GM19351 (cell line): ENCODE results near the gene ITGA3.

Experiments used
- ATAC-seq: cut with Tn5 transposase; IDR thresholded peaks from one replicate; pipeline ENCODE4 v1.9.1; 2021; ENCODE audit warnings: mild to moderate bottlenecking, moderate library complexity; ENCODE audit not compliant: unreplicated experiment

ITGA3 gene

DNA sequence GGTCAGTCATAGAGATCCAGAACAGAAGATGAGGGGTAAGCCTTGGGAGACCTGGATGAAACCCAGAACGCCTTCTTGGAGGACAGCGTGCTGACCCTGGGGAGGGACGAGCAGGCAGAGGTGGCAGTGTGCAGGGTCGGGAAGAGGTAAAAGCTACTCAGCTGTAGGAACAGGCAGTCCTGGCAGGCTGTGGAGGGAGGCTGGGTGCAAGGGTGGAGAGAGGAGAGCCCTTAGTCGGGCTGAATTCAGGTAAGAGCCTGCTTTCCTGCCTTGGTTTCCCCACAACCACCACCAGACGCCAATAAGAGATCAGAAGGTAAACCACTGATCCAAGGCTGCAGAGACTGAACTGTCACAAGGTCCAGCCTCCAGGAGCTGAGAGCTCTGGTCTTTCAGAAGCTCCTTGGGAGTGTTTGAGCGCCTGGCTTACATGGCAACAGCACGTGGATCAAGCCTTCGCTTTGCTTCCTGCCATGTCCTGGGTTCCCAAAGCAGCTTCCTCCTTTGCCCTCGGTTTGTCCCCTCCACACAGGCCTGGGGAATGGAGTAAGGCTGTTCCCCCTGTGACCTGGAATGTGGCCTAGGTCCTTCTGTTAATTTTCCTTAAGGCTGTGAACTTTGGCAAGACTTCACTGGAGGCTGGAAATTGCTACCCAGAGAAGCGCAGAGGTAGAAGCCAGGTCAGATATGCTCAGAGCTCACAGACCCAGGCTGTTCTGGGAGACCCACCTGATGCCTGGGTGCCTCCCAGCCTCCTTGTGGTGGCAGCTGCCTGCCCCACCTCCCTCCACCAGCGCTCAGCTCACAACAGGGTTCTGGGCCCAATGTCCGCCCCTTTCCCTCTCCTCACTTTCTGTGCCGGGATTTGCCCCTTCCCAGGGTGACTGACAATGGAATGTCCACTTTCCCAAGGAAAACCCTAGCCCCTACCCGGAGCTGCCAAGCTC is 35.3 kb downstream of the ITGA3 start:
- ATAC-seq, result no peak

DNA sequence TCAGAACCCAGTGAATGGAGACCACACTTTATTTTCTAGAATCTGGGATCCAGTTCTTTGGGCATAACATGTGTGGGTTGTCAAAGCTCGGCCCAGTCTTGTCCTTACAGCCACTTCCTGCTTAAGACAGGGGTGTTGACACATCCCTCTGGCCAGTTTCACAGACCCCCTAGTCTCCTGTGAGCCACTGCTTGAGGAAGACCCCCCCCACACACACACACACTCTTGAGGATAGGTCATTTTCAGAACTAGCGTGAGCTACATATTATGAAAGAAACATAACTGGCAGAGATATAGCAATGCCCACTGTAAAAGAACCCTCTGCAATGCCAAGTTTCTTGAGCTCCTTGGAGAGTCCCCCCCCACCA is 36.0 kb downstream of the ITGA3 start:
- ATAC-seq, result no peak

DNA sequence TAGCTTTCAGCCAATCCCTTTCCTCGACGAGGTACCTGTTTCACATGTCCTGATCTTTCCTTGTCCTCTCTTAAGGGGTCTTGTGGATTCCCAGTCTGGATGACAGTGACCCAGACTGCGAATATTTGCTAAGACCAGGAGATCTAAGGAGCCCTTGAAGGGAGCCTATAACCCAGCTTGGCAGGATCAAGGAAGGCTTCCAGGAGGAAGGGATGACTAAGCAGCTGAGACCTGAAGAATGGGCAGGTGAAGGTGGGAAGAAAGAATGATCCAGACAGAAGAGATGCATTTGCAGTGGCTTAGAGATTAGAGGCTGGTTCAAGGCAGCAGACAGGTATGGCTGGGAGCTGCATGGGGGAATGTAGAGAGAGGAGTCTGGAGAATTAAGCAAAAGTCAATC is 37.3 kb downstream of the ITGA3 start:
- ATAC-seq, result no peak

DNA sequence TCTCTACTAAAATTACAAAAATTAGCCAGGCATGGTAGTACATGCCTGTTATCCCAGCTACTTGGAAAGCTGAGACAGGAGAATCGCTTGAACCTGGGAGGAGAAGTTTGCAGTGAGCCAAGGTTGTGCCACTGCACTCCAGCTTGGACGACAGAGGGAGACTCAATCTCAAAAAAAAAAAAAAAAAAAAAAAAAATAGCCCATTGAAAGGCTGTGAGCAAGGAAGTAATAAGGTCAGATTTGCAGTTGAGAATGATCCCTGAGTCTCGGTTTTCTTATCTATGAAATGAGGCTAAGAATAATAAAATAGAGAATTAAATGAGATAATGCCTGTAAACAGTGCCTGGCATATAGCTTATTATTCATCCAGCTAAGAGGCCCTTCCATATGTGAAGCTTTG is 37.9 kb downstream of the ITGA3 start:
- ATAC-seq, result no peak

DNA sequence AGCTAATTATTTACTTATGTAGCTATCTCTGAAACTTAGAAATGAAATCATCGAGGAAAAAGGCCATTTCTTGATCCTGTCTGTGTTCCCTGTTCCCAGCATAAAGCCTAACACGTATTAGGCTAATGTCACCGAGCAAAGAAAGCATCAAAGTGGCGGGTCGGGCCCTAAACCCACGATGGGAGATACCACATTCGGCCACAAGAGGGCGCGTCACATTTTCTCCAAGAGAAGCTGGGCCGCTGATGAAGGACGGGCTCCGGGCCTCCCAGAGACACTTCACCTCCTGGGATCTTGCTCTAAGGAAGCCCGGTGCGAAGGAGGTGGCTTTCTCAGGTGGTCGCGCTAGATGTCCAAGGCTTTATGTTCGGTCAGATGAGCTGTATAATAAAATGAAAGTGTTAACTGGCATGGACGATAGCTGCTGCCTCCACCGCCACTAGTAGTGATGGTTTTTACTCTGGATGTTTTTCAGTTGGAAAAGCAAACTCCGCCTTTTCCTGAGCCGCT is 38.4 kb downstream of the ITGA3 start:
- no peak for ATAC-seq

DNA sequence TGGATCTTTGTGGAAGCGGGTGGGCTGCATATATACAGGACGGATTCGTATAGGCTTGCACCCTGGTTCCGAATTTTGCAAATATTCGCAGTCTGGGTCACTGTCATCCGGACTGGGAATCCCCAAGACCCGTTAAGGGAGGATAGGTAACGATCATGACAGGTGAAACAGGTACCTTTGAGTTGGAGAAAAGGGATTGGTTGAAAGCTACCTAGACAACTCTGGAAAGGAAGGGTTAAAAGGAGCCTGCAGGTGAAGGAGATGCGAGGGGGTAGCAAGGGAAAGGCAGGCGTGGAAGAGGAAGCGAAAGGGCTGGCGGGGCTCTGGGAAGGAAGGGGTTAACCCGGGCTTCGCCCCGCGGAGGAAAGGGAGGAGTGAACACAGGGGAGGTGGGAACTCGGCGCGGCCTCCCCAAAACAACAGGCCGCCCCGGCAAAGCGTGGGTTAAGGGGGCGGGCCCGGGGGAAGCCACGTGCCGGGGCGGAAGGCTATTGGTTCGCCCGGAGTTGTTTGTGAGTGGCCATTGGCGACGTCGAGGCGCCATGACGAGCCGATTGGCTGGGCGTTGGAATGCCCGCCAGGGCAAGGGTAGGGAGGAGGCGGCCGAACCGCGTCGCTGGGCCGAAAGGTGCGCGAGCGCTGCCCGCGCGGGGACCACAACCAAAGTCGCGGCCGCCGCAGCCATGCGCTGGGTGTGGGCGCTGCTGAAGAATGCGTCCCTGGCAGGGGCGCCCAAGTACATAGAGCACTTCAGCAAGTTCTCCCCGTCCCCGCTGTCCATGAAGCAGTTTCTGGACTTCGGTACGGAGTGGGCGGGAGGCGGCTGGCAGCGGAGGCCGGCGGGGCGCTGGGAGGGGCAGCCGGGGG is 39.1 kb downstream of the ITGA3 start, which contains the start of gene PDK2:
Gene PDK2, plus strand, starts transcription at position 599 of the 867 bp plus-strand sequence. Its CDS starts 85 bp downstream, at position 684.
- peak; percentile 89 for ATAC-seq

DNA sequence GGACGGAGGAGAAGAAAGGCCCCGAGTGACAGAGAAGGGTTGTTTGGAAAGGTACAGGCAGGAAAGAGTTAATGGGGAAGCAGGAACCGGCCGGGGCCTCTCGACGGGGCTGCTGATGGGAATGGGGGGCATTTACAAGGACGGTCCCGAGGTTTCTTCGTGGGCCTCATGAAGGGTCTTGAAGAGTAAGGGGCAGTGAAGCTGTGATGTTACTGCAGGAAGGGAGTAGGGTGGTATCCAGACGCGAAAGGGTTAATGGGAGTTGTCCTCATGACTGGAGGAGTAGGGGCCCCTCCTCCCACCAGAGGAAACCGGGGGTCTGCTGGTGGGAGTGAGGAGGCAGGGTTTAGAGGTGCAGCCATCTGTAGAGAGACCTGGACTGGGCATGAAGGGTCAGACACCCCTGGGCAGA is 39.7 kb downstream of the ITGA3 start:
- no peak for ATAC-seq

DNA sequence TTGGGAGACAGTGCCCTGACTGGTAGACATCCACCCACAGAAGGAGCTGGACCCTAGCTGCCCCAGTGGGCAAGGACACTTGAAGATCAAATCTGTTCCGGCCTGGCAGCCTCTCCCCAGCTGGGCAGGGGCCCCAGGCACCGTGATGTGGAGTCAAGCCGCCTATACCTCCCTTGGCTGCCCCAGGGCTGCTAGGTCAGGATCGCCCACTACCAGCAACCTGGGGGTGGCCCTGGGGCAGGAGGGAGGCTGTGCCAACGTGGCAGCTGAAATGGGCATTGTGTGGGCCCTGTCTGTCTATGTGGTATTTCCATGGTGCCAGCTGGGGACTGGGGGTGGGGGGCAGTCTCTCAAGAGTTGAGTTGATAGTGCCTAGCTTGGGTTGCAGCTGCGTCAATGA is 40.2 kb downstream of the ITGA3 start:
- no peak for ATAC-seq

DNA sequence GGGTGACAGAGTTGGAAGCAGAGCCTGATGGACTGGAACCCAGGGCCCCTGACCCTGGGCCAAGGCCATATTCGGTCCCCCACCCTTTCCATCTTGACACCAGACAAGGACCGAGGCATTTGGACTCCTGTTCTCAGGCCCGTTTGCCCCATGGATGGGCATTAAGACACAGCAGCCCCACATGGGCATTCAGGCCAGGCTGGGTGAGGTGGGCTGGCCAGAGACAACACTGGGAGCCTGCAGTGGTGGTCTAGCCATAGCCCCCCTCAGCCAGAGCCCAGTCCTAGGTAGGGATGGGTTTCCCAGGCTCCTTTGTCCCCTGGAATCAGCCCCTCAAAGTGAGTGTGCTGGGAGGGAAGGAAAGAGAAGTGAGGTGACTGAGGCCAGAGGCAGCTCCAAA is 40.8 kb downstream of the ITGA3 start:
- ATAC-seq, result no peak

DNA sequence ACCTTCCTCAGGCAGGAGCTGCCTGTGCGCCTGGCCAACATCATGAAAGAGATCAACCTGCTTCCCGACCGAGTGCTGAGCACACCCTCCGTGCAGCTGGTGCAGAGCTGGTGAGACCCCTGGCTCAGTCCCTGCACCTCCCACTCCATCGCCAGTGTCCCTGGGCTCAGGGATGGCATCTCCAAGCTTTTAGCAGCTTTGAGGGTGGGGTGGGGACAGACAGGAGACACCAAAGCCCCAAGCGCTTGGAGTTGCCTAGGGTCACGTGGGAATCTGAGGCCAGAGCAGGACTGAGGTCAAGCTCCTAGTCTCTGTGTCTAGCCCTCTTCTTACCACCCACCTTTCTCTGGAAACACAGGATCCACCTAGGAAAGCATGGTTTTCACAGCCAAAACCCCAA is 41.5 kb downstream of the ITGA3 start:
- ATAC-seq, result no peak

DNA sequence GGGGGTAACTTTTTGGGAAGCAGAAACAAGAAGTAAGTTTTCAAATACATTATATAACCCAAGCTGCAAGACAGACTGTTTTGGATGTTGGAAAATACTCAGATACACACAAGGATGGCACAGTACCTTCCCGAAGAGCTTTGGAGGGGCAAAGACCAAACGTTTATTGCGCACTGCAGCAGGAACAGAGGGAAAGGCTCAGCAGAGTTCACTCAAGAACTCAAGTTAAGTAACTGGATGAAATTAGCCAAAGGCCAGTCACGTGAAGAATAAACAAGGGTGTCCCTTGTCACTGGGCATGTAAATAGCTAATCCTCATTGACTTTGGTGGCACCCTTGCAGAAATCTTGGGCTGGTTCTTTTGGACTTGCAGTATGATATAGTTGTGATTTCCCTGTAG is 42.0 kb downstream of the ITGA3 start:
- no peak for ATAC-seq

DNA sequence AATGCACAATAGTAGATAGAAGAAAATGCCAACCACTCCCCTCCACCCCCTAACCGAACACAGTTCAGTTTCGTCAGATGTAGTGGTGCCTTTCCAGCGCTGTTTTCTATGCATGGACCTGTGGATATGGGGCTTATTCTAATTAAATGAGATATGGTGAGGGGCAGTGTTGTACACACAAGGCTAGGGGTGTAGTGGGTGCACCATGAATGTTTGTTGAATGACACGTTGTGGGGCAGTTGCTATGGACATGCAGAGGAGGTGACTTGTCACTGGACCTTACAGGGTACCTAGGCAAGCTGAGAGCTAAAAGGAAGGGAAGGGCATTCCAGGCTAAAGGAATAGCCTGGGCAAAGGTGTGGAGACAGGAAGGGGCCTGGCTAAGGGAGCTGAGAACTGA is 42.7 kb downstream of the ITGA3 start:
- no peak for ATAC-seq

DNA sequence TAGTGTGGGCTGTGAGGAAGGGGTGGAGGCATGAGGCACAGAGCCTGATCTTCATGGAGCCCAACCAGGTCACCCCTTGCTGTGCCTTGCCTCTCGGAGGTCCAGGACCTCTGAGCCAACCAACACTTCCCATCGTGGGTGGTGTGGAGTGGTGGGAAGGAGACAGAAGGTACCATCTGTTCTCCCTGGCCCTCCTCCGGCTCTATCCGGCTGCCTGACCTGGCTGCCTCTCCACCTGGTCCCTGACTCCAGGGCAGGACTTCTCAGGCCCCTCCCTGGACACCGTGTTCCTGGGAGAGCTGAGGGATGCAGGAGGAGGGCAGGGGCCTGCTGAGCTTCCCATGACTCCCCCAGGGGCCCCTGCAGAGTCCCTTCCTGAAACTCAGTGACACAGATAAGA is 43.1 kb downstream of the ITGA3 start:
- ATAC-seq, result no peak

DNA sequence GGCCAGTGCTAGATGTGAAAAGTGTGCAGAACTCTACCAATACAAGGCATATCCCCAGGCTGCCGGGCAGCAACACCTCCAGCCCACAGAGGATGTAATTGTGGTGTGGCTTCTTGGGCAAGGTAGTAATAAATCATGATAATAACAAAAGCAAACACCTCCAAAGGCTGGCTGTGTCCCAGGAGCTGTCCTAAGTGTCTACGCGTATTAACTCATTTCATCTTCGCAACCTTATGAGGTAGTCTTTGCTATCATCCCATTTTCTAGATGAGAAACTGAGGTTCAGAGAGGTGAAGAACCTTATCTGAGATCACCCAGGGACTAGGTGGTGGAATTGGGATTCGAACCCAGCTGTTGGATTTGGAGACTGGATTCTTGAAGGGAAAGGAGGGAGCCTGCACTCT is 44.6 kb downstream of the ITGA3 start:
- no peak for ATAC-seq

DNA sequence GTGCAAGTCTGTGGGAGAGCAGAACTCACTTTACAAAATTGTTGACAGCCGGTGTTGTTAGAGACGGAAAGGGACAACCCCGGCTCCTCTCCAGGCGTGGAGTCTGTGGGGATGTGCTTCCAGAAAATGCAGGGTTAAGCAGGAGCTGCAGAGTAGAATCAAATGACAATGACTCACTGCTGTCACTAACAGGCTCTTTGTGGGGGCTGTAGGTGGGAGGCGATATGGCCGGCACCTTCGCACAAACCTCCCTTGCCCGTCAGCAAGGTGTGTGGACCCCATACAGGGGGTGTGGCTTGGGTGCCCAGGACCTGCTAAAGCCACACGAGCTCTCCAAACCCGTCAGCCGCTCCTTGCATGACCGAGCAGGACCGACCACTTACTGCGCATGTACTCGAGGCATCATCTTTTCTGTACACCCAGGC is 45.0 kb downstream of the ITGA3 start:
- ATAC-seq, result no peak

DNA sequence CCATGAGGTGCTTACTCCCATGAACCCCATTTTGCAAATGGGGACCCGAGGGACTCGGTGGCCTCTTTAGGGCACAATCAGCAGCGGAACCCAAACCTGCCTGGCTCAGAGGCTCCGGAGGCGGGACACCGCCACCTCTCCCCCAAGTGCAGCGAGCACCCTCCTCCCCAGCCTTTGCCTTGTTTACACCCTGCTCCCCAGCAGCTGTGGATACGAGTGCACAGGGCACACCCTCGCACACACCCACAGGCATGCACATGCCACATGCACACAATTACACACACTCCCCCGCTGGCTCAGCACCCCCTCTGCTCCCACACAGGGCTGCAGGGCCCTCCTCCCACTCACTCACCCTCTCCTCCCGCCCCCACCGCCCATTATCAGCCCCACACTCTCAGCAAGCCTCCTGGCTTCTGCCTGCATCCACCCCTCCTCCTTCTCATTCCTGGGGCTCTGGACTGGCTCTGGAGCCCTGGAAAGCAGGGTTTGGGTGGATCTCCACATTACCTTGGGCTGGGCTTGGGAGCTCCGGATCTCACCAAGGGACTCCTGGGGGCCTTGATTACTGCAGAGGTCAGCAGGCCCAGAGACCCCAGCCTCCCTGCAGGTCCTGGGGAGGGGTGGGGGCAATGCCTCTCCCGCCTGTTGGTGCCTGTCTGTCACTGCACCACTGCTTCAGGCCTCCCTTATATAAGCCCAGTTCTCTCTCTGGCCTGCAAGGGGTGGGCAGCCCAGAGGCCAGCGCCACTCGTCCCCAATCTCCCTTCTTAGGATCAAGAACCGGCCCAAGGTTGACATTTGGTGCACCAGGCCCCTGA is 45.6 kb downstream of the ITGA3 start:
- no peak for ATAC-seq

DNA sequence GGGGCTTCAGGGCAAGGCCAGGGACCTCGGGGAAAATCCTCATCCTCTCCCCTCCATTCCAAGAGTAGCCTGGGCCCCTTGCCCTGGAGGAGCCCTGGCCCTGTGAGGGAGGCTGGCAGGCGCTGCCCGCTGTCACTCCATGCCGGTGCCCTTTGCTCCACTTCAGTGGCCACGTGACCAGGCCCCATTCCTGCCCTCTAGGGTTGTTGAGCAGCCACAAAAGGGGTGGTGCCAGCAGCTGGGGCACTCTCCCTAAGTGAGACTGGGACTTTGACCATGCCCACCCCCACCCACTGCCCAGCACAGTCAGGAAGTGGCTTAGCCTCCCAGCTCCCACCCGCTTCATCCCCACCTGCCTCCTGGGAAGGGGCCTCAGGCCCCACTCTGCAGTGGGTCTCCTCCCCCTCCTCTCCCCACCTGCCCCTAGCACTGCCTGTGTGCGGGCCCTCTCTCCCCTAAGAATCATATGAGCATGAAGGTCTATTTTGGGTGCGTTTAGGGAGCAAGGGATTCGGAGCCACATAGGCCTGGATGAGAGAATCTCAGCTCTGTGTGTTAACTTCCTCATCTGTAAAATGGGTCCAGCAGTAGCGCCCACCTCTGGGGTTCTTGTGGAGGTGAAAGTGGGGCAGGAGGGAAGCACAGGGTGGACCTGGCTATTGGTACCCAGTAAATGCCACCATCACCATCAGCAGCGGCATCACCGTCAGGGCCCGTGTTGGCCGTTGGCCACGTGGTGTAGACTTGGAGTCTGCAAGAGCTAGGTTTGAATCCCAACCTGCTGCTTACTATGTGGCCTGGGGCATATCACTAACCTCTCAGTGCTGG is 46.5 kb downstream of the ITGA3 start:
- ATAC-seq, result no peak

DNA sequence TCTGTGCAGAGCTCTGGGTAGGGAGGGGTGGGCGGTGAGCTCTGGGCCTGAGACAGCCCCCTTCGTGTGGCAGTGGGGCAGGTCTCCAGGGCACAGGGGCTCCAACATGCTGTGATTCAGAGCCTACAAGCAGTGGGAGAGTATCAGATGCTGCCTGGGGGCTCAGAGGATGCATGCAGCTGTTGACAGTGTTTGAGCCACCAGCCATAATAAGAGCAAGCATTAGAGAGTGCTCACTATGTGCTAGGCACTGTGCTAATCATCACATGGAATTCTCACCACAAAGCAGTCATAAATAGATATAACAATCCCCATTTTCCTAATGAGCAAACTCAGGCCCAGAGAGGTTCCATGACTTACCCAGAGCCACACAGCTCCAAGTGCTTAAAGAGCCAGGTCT is 47.3 kb downstream of the ITGA3 start:
- ATAC-seq, result no peak

DNA sequence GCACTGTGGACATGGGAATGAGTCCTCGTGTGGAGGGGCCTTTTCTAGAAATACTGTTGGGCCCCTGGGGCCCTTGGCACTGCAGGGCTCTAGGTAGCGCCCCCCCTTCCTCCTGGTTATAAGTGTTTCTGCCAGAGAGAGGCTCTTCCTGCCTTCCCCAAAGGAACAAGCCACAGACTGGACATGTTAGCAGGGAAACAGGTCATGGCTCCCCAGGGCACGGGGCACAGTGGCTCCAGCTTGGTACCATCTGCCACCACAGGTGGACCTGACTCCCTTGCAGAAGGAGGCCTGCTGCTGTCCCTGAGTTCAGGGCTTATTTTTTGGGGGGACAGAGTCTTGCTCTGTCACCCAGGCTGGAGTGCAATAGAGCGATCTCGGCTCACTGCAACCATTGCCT is 48.0 kb downstream of the ITGA3 start:
- no peak for ATAC-seq

DNA sequence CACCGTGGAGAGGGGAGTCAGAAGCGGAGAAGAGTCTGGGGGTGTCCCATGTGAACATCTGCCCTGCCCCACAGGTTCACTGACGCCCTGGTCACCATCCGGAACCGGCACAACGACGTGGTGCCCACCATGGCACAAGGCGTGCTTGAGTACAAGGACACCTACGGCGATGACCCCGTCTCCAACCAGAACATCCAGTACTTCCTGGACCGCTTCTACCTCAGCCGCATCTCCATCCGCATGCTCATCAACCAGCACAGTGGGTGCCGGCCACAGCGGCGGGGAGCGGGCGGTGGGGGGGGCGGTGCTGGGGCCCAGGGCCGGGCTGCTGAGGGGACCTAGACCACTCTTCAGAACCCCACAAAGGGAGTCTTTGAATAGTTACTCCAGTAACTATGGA is 49.9 kb downstream of the ITGA3 start:
- no peak for ATAC-seq
